SK-N-SH (cell line): ENCODE data around the gene CDHR2.

Source experiments
- ELF1 ChIP-seq: IDR thresholded peaks from 2 replicates; pipeline ENCODE4 v1.4.0; 2012
- EP300 ChIP-seq, 2 experiments: IDR thresholded peaks; 2 replicates each; pipeline versions ENCODE4 v1.4.0 to v1.6.1; 2012; ENCODE audit warnings: borderline replicate concordance in 1 of 2, low read depth in 1 of 2, low read length in 1 of 2
- GABPA ChIP-seq: IDR thresholded peaks from 2 replicates; pipeline ENCODE4 v1.4.0; 2012; ENCODE audit warnings: low read depth, mild to moderate bottlenecking
- MXI1 ChIP-seq: IDR thresholded peaks from 2 replicates; pipeline ENCODE4 v1.6.1; 2012; ENCODE audit warnings: mild to moderate bottlenecking, low read depth, low read length, improper control_type of control experiment
- POLR2AphosphoS5 ChIP-seq: IDR thresholded peaks from 2 replicates; pipeline ENCODE4 v1.6.1; 2012; ENCODE audit warnings: low read depth, low read length
- TCF12 ChIP-seq: IDR thresholded peaks from 2 replicates; pipeline ENCODE4 v1.4.0; 2012
- YY1 ChIP-seq: IDR thresholded peaks from 2 replicates; pipeline ENCODE4 v1.4.0; 2012; ENCODE audit warnings: low read depth, mild to moderate bottlenecking
- TF ChIP-seq, protein P1 (sequence below): fragments of 150-350 bp; IDR thresholded peaks from 2 replicates; pipeline ENCODE4 v1.6.1; 2016; ENCODE audit warnings: mild to moderate bottlenecking, low read depth, low read length
- TF ChIP-seq, protein P2 (sequence below): fragments of 200-600 bp; sonication (generic); IDR thresholded peaks from 2 replicates; pipeline ENCODE4 v1.6.1; 2017; ENCODE audit warnings: antibody characterized with exemption, mild to moderate bottlenecking, moderate library complexity
- TF ChIP-seq, protein P3 (sequence below): IDR thresholded peaks from 2 replicates; pipeline ENCODE4 v1.4.0; 2012; ENCODE audit warnings: low read depth

DNA sequence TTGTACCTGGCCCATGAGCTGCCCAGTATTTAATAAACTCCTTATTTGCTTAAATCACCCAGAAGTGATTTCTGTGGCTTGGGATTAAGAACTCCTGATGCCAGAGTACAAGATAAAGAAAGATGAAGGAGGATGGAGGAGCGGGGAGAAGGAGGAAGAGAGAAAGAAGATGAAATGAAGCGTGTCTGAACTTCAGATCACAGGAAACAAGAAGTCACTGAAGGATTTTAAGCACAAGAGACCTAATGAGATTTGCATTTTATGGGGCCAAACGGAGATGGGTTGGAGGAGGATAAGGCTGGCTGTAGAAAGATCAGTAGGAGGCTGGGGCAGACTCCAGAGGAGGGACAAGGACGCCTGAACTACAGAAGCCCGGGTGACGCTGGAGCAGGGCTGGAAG lies 84.5 kb downstream of the CDHR2 start:
- TF ChIP-seq, protein P1, sequence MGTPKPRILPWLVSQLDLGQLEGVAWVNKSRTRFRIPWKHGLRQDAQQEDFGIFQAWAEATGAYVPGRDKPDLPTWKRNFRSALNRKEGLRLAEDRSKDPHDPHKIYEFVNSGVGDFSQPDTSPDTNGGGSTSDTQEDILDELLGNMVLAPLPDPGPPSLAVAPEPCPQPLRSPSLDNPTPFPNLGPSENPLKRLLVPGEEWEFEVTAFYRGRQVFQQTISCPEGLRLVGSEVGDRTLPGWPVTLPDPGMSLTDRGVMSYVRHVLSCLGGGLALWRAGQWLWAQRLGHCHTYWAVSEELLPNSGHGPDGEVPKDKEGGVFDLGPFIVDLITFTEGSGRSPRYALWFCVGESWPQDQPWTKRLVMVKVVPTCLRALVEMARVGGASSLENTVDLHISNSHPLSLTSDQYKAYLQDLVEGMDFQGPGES: no peak
- TF ChIP-seq POLR2AphosphoS5: no peak
- TF ChIP-seq ELF1: no peak
- TF ChIP-seq, protein P2, sequence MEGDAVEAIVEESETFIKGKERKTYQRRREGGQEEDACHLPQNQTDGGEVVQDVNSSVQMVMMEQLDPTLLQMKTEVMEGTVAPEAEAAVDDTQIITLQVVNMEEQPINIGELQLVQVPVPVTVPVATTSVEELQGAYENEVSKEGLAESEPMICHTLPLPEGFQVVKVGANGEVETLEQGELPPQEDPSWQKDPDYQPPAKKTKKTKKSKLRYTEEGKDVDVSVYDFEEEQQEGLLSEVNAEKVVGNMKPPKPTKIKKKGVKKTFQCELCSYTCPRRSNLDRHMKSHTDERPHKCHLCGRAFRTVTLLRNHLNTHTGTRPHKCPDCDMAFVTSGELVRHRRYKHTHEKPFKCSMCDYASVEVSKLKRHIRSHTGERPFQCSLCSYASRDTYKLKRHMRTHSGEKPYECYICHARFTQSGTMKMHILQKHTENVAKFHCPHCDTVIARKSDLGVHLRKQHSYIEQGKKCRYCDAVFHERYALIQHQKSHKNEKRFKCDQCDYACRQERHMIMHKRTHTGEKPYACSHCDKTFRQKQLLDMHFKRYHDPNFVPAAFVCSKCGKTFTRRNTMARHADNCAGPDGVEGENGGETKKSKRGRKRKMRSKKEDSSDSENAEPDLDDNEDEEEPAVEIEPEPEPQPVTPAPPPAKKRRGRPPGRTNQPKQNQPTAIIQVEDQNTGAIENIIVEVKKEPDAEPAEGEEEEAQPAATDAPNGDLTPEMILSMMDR: no peak
- no peak for TF ChIP-seq TCF12
- no peak for TF ChIP-seq EP300 (IDR thresholded peaks at IDR 0.05; ENCODE audit: borderline replicate concordance in 1 of 2, low read depth in 1 of 2, low read length in 1 of 2)
- TF ChIP-seq GABPA: no peak
- no peak for TF ChIP-seq MXI1
- no peak for TF ChIP-seq YY1
- TF ChIP-seq, protein P3, sequence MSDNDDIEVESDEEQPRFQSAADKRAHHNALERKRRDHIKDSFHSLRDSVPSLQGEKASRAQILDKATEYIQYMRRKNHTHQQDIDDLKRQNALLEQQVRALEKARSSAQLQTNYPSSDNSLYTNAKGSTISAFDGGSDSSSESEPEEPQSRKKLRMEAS: no peak
